ENCODE measurements around the gene SLC7A6.

DNA sequence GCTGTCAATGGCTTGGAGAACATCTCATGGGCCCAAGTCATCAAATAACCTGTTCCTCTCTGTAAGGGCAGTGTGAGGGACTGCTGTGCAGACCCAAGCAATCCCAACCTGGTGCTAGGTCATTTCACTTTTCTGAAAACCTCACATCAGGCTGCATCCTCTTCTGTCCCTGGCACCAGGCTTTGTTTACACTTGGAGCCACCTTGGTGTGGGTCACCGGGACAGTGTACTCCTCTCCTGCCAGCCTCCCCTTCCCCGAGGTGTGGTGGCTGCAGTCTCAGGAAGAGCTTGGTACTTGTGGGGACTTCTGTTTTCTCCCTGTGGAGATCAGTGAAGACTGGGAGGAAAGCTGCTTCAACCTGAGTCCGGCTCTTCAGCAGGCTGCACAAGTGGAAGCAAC is 34.0 kb downstream of the SLC7A6 start:
- TF ChIP-seq CTCF (IDR thresholded peaks at IDR 0.05) (no peak), POLR2A (IDR thresholded peaks at IDR 0.05) (no peak), POLR2AphosphoS5 (IDR thresholded peaks at IDR 0.05) (no peak)

Measured in prostate gland (tissue), 2 donors.